GM12878 (cell line): ENCODE data around the gene GOPC. TPM values are rescaled to one million over a fixed set of nuclear protein-coding genes. Genes with fewer than 3 reads are reported as not detected.

Experiments used
- ATAC-seq: fragments of 200-7000 bp; cut with Tn5 transposase; 3 replicates; pipeline ENCODE4 v1.9.1; 2020; ENCODE audit warnings: mild to moderate bottlenecking, moderate library complexity
- BruUV-seq: library from RNA; stranded (reverse); fragments of 400-500 nt; replicated peaks from 2 replicates; lab custom pipeline; 2021; lab: Mats Ljungman, UMichigan
- CTCF ChIA-PET: fragments of 300-600 bp; sonication (Branson Sonifier 250); formaldehyde crosslinking; extraction: SDS; loops from one replicate; lab custom pipeline; 2021; ENCODE audit warnings: inconsistent platforms; lab: Yijun Ruan, JAX
- POLR2A ChIA-PET: fragments of 350-600 bp; formaldehyde crosslinking; extraction: SDS; loops from one replicate; lab custom pipeline; 2021; ENCODE audit warnings: inconsistent platforms; lab: Charles Lee
- RAD21 ChIA-PET: fragments of 300-600 bp; sonication (Branson Sonifier 250); formaldehyde crosslinking; loops from one replicate; lab custom pipeline; 2023; ENCODE audit warnings: antibody characterized with exemption; ENCODE audit not compliant: unreplicated experiment; lab: Charles Lee
- SMC1A ChIA-PET: fragments of 300-600 bp; sonication (Branson Sonifier 250); formaldehyde crosslinking; loops from one replicate; lab custom pipeline; 2023; ENCODE audit not compliant: unreplicated experiment, uncharacterized antibody; lab: Charles Lee
- DNase-seq: peaks from one replicate; pipeline ENCODE4 v3.0.0-alpha.2; 2011; ENCODE audit warnings: low read depth, low spot score
- FAIRE-seq: peaks from 3 replicates; lab custom pipeline; 2011; peaks lifted over from hg19 to GRCh38; lab: Jason Lieb, UNC
- H2AFZ ChIP-seq: 2 replicates; pipeline ENCODE4 v1.6.0; 2011; ENCODE audit warnings: low read depth, low read length, control low read depth; ENCODE audit not compliant: control insufficient read depth
- H3K27ac ChIP-seq: 2 replicates; pipeline ENCODE4 v1.5.1; 2011; ENCODE audit warnings: control low read depth; ENCODE audit not compliant: control insufficient read depth, insufficient read depth
- H3K27me3 ChIP-seq, 2 experiments: replicated peaks in 1 of 2; 2 replicates each; pipeline versions ENCODE4 v1.6.0 to v1.6.1; 2011; ENCODE audit warnings: low read length in 1 of 2; ENCODE audit not compliant: control insufficient read depth in 2 of 2, insufficient read depth in 2 of 2
- H3K36me3 ChIP-seq, 2 experiments: 2 replicates each; pipeline ENCODE4 v1.5.1; 2011; ENCODE audit warnings: low read length in 1 of 2; ENCODE audit not compliant: control insufficient read depth in 2 of 2, insufficient read depth in 2 of 2
- H3K4me1 ChIP-seq: 2 replicates; pipeline ENCODE4 v1.6.1; 2011; ENCODE audit warnings: mild to moderate bottlenecking, low read length, moderate library complexity, mixed read lengths; ENCODE audit not compliant: control insufficient read depth, insufficient read depth
- H3K4me2 ChIP-seq: 2 replicates; pipeline ENCODE4 v1.6.0; 2011; ENCODE audit warnings: control low read depth; ENCODE audit not compliant: control insufficient read depth, insufficient read depth
- H3K4me3 ChIP-seq: fragments of 200-600 bp; sonication (generic); 2 replicates; pipeline ENCODE4 v1.5.1; 2016
- H3K79me2 ChIP-seq: 2 replicates; pipeline ENCODE4 v1.6.0; 2011; ENCODE audit warnings: low read length; ENCODE audit not compliant: control insufficient read depth, insufficient read depth
- H3K9ac ChIP-seq: 2 replicates; pipeline ENCODE4 v1.8.0; 2011; ENCODE audit warnings: low read length, control low read depth, mixed read lengths; ENCODE audit not compliant: control insufficient read depth, insufficient read depth
- H3K9me3 ChIP-seq: replicated peaks from 3 replicates; pipeline ENCODE4 v1.5.1; 2011; ENCODE audit warnings: mild to moderate bottlenecking, low read length; ENCODE audit not compliant: control insufficient read depth, insufficient read depth
- H4K20me1 ChIP-seq: 2 replicates; pipeline ENCODE4 v1.6.0; 2011; ENCODE audit not compliant: control insufficient read depth, insufficient read depth
- CBFB ChIP-seq: IDR thresholded peaks from 2 replicates; pipeline ENCODE4 v1.6.1; 2016; ENCODE audit warnings: antibody characterized with exemption, low read depth
- CHD4 ChIP-seq: fragments of 200-600 bp; sonication (generic); IDR thresholded peaks from 2 replicates; pipeline ENCODE4 v1.6.1; 2016; ENCODE audit warnings: mild to moderate bottlenecking
- GABPA ChIP-seq: IDR thresholded peaks from 2 replicates; pipeline ENCODE4 v1.6.1; 2014; ENCODE audit warnings: antibody characterized with exemption, low read depth, mild to moderate bottlenecking, inconsistent platforms
- HDGF ChIP-seq: fragments of 450-650 bp; IDR thresholded peaks from 2 replicates; pipeline ENCODE4 v1.6.1; 2016; ENCODE audit warnings: antibody characterized with exemption
- KLF5 ChIP-seq: fragments of 450-650 bp; IDR thresholded peaks from 2 replicates; pipeline ENCODE4 v1.6.1; 2014; ENCODE audit warnings: mild to moderate bottlenecking; ENCODE audit not compliant: partially characterized antibody
- NFXL1 ChIP-seq: fragments of 450-650 bp; IDR thresholded peaks from 2 replicates; pipeline ENCODE4 v1.6.1; 2017; ENCODE audit warnings: antibody characterized with exemption, mild to moderate bottlenecking, borderline replicate concordance
- POLR2A ChIP-seq: IDR thresholded peaks from 2 replicates; pipeline ENCODE4 v1.6.1; 2011; ENCODE audit warnings: low read depth, mild to moderate bottlenecking, low read length
- YBX1 ChIP-seq: fragments of 450-650 bp; IDR thresholded peaks from 2 replicates; pipeline ENCODE4 v1.6.1; 2016; ENCODE audit warnings: antibody characterized with exemption
- WGBS: methylation state at CpG from one replicate; pipeline ENCODE4 v1.1.6; 2016; ENCODE audit warnings: low lambda C conversion rate; ENCODE audit not compliant: insufficient replicate concordance, insufficient coverage; ENCODE audit errors: missing lambda C conversion rate; 5-methylcytosine and 5-hydroxymethylcytosine counted together
- in situ Hi-C: fragments of 300-500 bp; cut with MboI; formaldehyde crosslinking; loops from 9 replicates; pipeline ENCODE4 v1.14.3; 2018; ENCODE audit warnings: mixed read lengths
- intact Hi-C: fragments of 100-400 bp; cut with micrococcal nuclease; formaldehyde crosslinking; loops from one replicate; pipeline ENCODE4 v1.14.2; 2022; ENCODE audit not compliant: unreplicated experiment
- polyA plus RNA-seq, 11 experiments: library from polyadenylated mRNA; depleted of rRNA in 4 of 11; unstranded in 6 of 11; stranded (reverse) in 5 of 11; fragments of >200 nt; fragmentation: Nextera tagmentation in 4 of 11; fragmentation: Illumina TruSeq in 1 of 11; extraction: Ambion mirVana in 4 of 11; extraction: Trizol in 1 of 11; gene quantifications; 1 replicate in 1 of 11; 2 replicates in 10 of 11; pipeline versions ENCODE4 v1.2.1 to v1.2.3, GENCODE V29; 2011 to 2016; ENCODE audit warnings: inconsistent platforms in 2 of 11, missing spikeins in 2 of 11, low read depth in 1 of 11
- total RNA-seq, 4 experiments: library from RNA; depleted of rRNA in 3 of 4; stranded (reverse); fragments of >200 nt in 3 of 4; fragmentation: Illumina TruSeq in 1 of 4; extraction: Trizol in 1 of 4; gene quantifications; 2 replicates each; pipeline versions ENCODE4 v1.2.1 to v1.2.3, GENCODE V29; 2013 to 2021

The GOPC gene
- total and polyA plus RNA-seq, 10 of the 15 experiments (the other 5 are each of a cell fraction or from before 2014, with no cell fraction given) = 5.8 to 28.5 (median 18.0) TPM

GRCh38 chr6:117597755-117598154 is 4.6 kb downstream of the GOPC start:
- H3K4me2 ChIP-seq = no peak overlapping the region
- no peaks in the 10 kb centered on the region for H3K4me1 ChIP-seq
- no peaks in the 10 kb centered on the region for H4K20me1 ChIP-seq
- BruUV-seq = no TSS peak
- H3K79me2 ChIP-seq = peaks cover 50% of the 10 kb centered on the region
- POLR2A ChIA-PET = interaction anchor here (1.0 kb wide), 1 partner anchor 112 kb away, joined by 4 read pairs; no protein-coding TSS in a partner anchor
- 93% methylated on average over 2 of the region's 2 CpGs for WGBS
- FAIRE-seq = no peak
- H3K27ac ChIP-seq = no peak overlapping the region
- H3K9ac ChIP-seq = no peak overlapping the region
- RAD21 ChIA-PET = no interaction called here
- intact Hi-C loops (no loop called here), in situ Hi-C loops (no loop called here)
- no peak for DNase-seq
- H2AFZ ChIP-seq = no peak overlapping the region
- H3K36me3 ChIP-seq = peaks cover 0 to 12% of the 10 kb centered on the region in 2 experiments; a peak in 1 of 4 replicates
- ATAC-seq = no peak
- no peaks in the 10 kb centered on the region for H3K27me3 ChIP-seq
- H3K4me3 ChIP-seq = no peak overlapping the region
- SMC1A ChIA-PET = interaction anchor here (1.5 kb wide), 1 partner anchor 12 kb away, joined by 3 read pairs; no protein-coding TSS in a partner anchor
- peaks cover 13% of the 10 kb centered on the region for H3K9me3 ChIP-seq
- CTCF ChIA-PET = no interaction called here
- TF ChIP-seq CBFB (no peak), HDGF (no peak), NFXL1 (no peak)
- TF ChIP-seq, all 136 proteins: peak for 0

GRCh38 chr6:117595099-117595923 is 7.0 kb downstream of the GOPC start:
- peaks cover 0 to 12% of the 10 kb centered on the region in 2 experiments; a peak in 1 of 4 replicates for H3K36me3 ChIP-seq
- FAIRE-seq (no peak), ATAC-seq (no peak), DNase-seq (no peak)
- no peak overlapping the region for H3K4me3 ChIP-seq
- no peak overlapping the region for H3K27ac ChIP-seq
- H3K4me1 ChIP-seq = no peaks in the 10 kb centered on the region
- H3K27me3 ChIP-seq = no peaks in the 10 kb centered on the region
- CTCF ChIA-PET = interaction anchor here (0.8 kb wide), 1 partner anchor 40 kb away, joined by 5 read pairs; no protein-coding TSS in a partner anchor
- H3K9ac ChIP-seq = no peak overlapping the region
- POLR2A ChIA-PET = no interaction called here
- in situ Hi-C loops (no loop called here), intact Hi-C loops (no loop called here)
- no peaks in the 10 kb centered on the region for H4K20me1 ChIP-seq
- RAD21 ChIA-PET = no interaction called here
- SMC1A ChIA-PET = no interaction called here
- H2AFZ ChIP-seq = no peak overlapping the region
- H3K4me2 ChIP-seq = no peak overlapping the region
- H3K79me2 ChIP-seq = peaks cover 33% of the 10 kb centered on the region
- no TSS peak for BruUV-seq
- peaks cover 13% of the 10 kb centered on the region for H3K9me3 ChIP-seq
- 100% methylated on average over 2 of the region's 2 CpGs for WGBS
- TF ChIP-seq YBX1 = no peak
- no peak for TF ChIP-seq CHD4
- no peak for TF ChIP-seq GABPA
- TF ChIP-seq POLR2A = no peak
- no peak for TF ChIP-seq KLF5
